Left kidney (tissue), 2 donors: Measurements from ENCODE around the gene TOMM40L. TPM values are rescaled to one million over a fixed set of nuclear protein-coding genes. Genes with fewer than 3 reads are reported as not detected.

Experiments used
- DNase-seq: peaks from one replicate; pipeline ENCODE4 v3.0.0-alpha.2; 2013
- polyA plus RNA-seq: library from polyadenylated mRNA; unstranded; fragments of 120-200 nt; gene quantifications from one replicate; pipeline ENCODE4 v1.2.1, GENCODE V29; 2013; ENCODE audit not compliant: insufficient read length

TOMM40L gene
- polyA plus RNA-seq, 1 donor = 14.4 TPM

GRCh38 chr1:161196521-161197451 is 29.1 kb upstream of the TOMM40L start:
- no peak for DNase-seq

GRCh38 chr1:161197560-161198193 is 28.2 kb upstream of the TOMM40L start:
- DNase-seq = no peak

- DNase-seq = peak; percentile 70
These were observed 27.5 kb upstream of the TOMM40L start for GRCh38 chr1:161198194-161198896.

GRCh38 chr1:161198897-161199431 is 26.9 kb upstream of the TOMM40L start, which contains the start of gene ADAMTS4:
Gene ADAMTS4, minus strand, starts transcription at chr1:161199054. Its CDS starts 427 bp downstream, at chr1:161198627.
- DNase-seq = no peak

- no peak for DNase-seq
These were observed 26.2 kb upstream of the TOMM40L start for GRCh38 chr1:161199506-161200139.

- no peak for DNase-seq
These were observed 25.4 kb upstream of the TOMM40L start for GRCh38 chr1:161200421-161200991.

GRCh38 chr1:161200992-161201835 is 24.6 kb upstream of the TOMM40L start:
- no peak for DNase-seq

GRCh38 chr1:161201836-161202712 is 23.8 kb upstream of the TOMM40L start, which contains the start of gene NDUFS2:
Gene NDUFS2, plus strand, starts transcription at chr1:161202367. Its CDS starts 19 bp downstream, at chr1:161202386.
- peak; percentile 99 for DNase-seq

- DNase-seq = no peak
These were observed 19.3 kb upstream of the TOMM40L start for GRCh38 chr1:161206411-161207140.

GRCh38 chr1:161207173-161207572 is 18.7 kb upstream of the TOMM40L start:
- DNase-seq = no peak

- no peak for DNase-seq
These were observed 16.0 kb upstream of the TOMM40L start for GRCh38 chr1:161209790-161210409.

GRCh38 chr1:161214369-161214768 is 11.5 kb upstream of the TOMM40L start:
- DNase-seq = no peak

- no peak for DNase-seq
These were observed 10.8 kb upstream of the TOMM40L start, which contains the start of gene FCER1G for GRCh38 chr1:161215076-161215475. Gene FCER1G, plus strand, starts transcription at chr1:161215295. Its CDS starts 27 bp downstream, at chr1:161215322.

- no peak for DNase-seq
These were observed 8.7 kb upstream of the TOMM40L start for GRCh38 chr1:161216945-161217712.

- no peak for DNase-seq
These were observed 8.0 kb upstream of the TOMM40L start for GRCh38 chr1:161217831-161218230.

GRCh38 chr1:161218301-161219077 is 7.4 kb upstream of the TOMM40L start:
- DNase-seq = no peak
